ENCODE data around the gene CACNA1A.

The CACNA1A gene

GRCh38 chr19:13301627-13302334 is 204.5 kb downstream of the CACNA1A start:
- no peak for DNase-seq

GRCh38 chr19:13300421-13301030 is 205.8 kb downstream of the CACNA1A start:
- no peak for DNase-seq

- no peak for DNase-seq
These were observed 206.4 kb downstream of the CACNA1A start for GRCh38 chr19:13299838-13300237.

GRCh38 chr19:13298565-13299481 is 207.5 kb downstream of the CACNA1A start:
- no peak for DNase-seq

GRCh38 chr19:13297023-13297422 is 209.3 kb downstream of the CACNA1A start:
- no peak for DNase-seq

GRCh38 chr19:13294812-13295567 is 211.3 kb downstream of the CACNA1A start:
- no peak for DNase-seq

- no peak for DNase-seq
These were observed 214.4 kb downstream of the CACNA1A start for GRCh38 chr19:13291913-13292312.

GRCh38 chr19:13290741-13291140 is 215.5 kb downstream of the CACNA1A start:
- no peak for DNase-seq

GRCh38 chr19:13289295-13289694 is 217.0 kb downstream of the CACNA1A start:
- DNase-seq = no peak

GRCh38 chr19:13286195-13286985 is 219.9 kb downstream of the CACNA1A start:
- no peak for DNase-seq

- DNase-seq = no peak
These were observed 221.1 kb downstream of the CACNA1A start for GRCh38 chr19:13284929-13285928.

GRCh38 chr19:13283871-13284270 is 222.4 kb downstream of the CACNA1A start:
- DNase-seq = no peak

GRCh38 chr19:13282486-13283065 is 223.7 kb downstream of the CACNA1A start:
- DNase-seq = no peak

GRCh38 chr19:13281567-13282291 is 224.6 kb downstream of the CACNA1A start:
- DNase-seq = no peak

GRCh38 chr19:13277104-13277809 is 229.0 kb downstream of the CACNA1A start:
- peak; percentile 51 for DNase-seq

GRCh38 chr19:13275016-13275722 is 231.1 kb downstream of the CACNA1A start:
- no peak for DNase-seq

GRCh38 chr19:13270514-13271105 is 235.7 kb downstream of the CACNA1A start:
- no peak for DNase-seq

GRCh38 chr19:13269348-13269747 is 236.9 kb downstream of the CACNA1A start:
- DNase-seq = no peak
